Liver (tissue), 9 donors: ENCODE data around the gene HRH4. TPM values are rescaled to one million over a fixed set of nuclear protein-coding genes. Genes with fewer than 3 reads are reported as not detected.
A peak's percentile ranks its signal among the peaks of the same experiment; 100 is the strongest.

ENCODE experiments used
- DNase-seq: peaks from one replicate; pipeline ENCODE4 v3.0.0-alpha.2; 2017; ENCODE audit warnings: low spot score
- H3K27ac ChIP-seq, 2 donors: one replicate each; pipeline ENCODE4 v1.7.0; 2013; ENCODE audit warnings: inconsistent platforms in 2 of 2, low read length in 2 of 2, control low read depth in 1 of 2, low read depth in 1 of 2, mild to moderate bottlenecking in 1 of 2
- H3K27me3 ChIP-seq, 4 donors: one replicate each; pipeline versions ENCODE4 v1.6.1 to v1.7.0; 2013; ENCODE audit warnings: low read length in 3 of 4, inconsistent platforms in 1 of 4, mild to moderate bottlenecking in 1 of 4, moderate library complexity in 1 of 4; ENCODE audit not compliant: control insufficient read depth in 4 of 4, insufficient read depth in 4 of 4
- H3K36me3 ChIP-seq, 4 donors: one replicate each; pipeline versions ENCODE4 v1.6.1 to v1.7.0; 2013; ENCODE audit warnings: low read length in 3 of 4, mild to moderate bottlenecking in 3 of 4, low read depth in 1 of 4, moderate library complexity in 1 of 4; ENCODE audit not compliant: control insufficient read depth in 4 of 4, insufficient read depth in 3 of 4
- H3K4me1 ChIP-seq, 4 donors: one replicate each; pipeline versions ENCODE4 v1.6.1 to v1.7.0; 2013; ENCODE audit warnings: low read length in 3 of 4, mild to moderate bottlenecking in 3 of 4, moderate library complexity in 1 of 4; ENCODE audit not compliant: control insufficient read depth in 4 of 4, insufficient read depth in 4 of 4
- H3K4me3 ChIP-seq, 3 donors: one replicate each; pipeline versions ENCODE4 v1.6.1 to v1.7.0; 2013; ENCODE audit warnings: low read length in 3 of 3, control low read depth in 1 of 3, low read depth in 1 of 3, mild to moderate bottlenecking in 1 of 3
- H3K9ac ChIP-seq, 2 donors: one replicate each; pipeline ENCODE4 v1.7.0; 2013; ENCODE audit warnings: low read length in 2 of 2, mild to moderate bottlenecking in 2 of 2, moderate library complexity in 2 of 2, control low read depth in 1 of 2, low read depth in 1 of 2
- H3K9me3 ChIP-seq, 4 donors: one replicate each; pipeline versions ENCODE4 v1.6.1 to v1.7.0; 2013; ENCODE audit warnings: low read length in 3 of 4; ENCODE audit not compliant: control insufficient read depth in 4 of 4
- CTCF ChIP-seq: fragments of 150-350 bp; IDR thresholded peaks from 2 replicates; pipeline ENCODE4 v1.5.1; 2017; ENCODE audit warnings: improper control_type of control experiment, low read depth, low read length; ENCODE audit not compliant: missing input control
- EGR1 ChIP-seq, 2 donors: IDR thresholded peaks; 2 replicates each; pipeline ENCODE4 v1.6.1; 2016 to 2018; ENCODE audit warnings: antibody characterized with exemption in 2 of 2, low read depth in 2 of 2
- GABPA ChIP-seq, 2 donors: IDR thresholded peaks in 1 of 2; conservative IDR thresholded peaks in 1 of 2; 2 replicates each; pipeline ENCODE4 v1.6.1; 2016; ENCODE audit warnings: antibody characterized with exemption in 2 of 2, mild to moderate bottlenecking in 1 of 2, moderate library complexity in 1 of 2
- HNF4G ChIP-seq: IDR thresholded peaks from 2 replicates; pipeline ENCODE4 v1.6.1; 2016; ENCODE audit warnings: antibody characterized with exemption
- JUND ChIP-seq, 2 donors: IDR thresholded peaks; 2 replicates each; pipeline ENCODE4 v1.6.1; 2016; ENCODE audit warnings: antibody characterized with exemption in 2 of 2
- NR2F2 ChIP-seq: IDR thresholded peaks from 2 replicates; pipeline ENCODE4 v1.6.1; 2016; ENCODE audit warnings: antibody characterized with exemption
- REST ChIP-seq: IDR thresholded peaks from 2 replicates; pipeline ENCODE4 v1.6.1; 2016; ENCODE audit warnings: antibody characterized with exemption, mild to moderate bottlenecking
- RXRA ChIP-seq, 2 donors: IDR thresholded peaks; 2 replicates each; pipeline ENCODE4 v1.6.1; 2017 to 2018; ENCODE audit warnings: antibody characterized with exemption in 2 of 2, mild to moderate bottlenecking in 1 of 2
- TAF1 ChIP-seq: conservative IDR thresholded peaks from 2 replicates; pipeline ENCODE4 v1.6.1; 2016; ENCODE audit warnings: antibody characterized with exemption, mild to moderate bottlenecking
- YY1 ChIP-seq: IDR thresholded peaks from 2 replicates; pipeline ENCODE4 v1.6.1; 2016; ENCODE audit warnings: antibody characterized with exemption, mild to moderate bottlenecking
- WGBS: extraction: QIAGEN DNeasy Blood & Tissue Kit; methylation state at CpG from one replicate; pipeline ENCODE4 v1.1.7; 2013; 5-methylcytosine and 5-hydroxymethylcytosine counted together
- polyA plus RNA-seq, 2 donors: library from polyadenylated mRNA; stranded (reverse) in 1 of 2; unstranded in 1 of 2; fragments of 200-250 nt in 1 of 2; fragments of >200 nt in 1 of 2; fragmentation: Nextera tagmentation in 1 of 2; extraction: Ambion mirVana in 1 of 2; gene quantifications; one replicate each; pipeline versions ENCODE4 v1.2.1 to v1.2.3, GENCODE V29; 2013 to 2015
- total RNA-seq, 2 donors: library from RNA; depleted of rRNA; stranded (reverse); fragments of >200 nt; gene quantifications; one replicate each; pipeline ENCODE4 v1.2.3, GENCODE V29; 2014
- donor health status: healthy.
- donor health status: healthy.
- donor health status: healthy.
- donor health status: healthy.
- donor health status: healthy.

The HRH4 gene
- total and polyA plus RNA-seq, 4 donors = 0.02 to 0.19 (median 0.17) TPM; not detected in 1

- no peak for DNase-seq
- Histone ChIP-seq H3K4me1 (peaks cover 3 to 9% (median 4%) of the 10 kb centered on the region in 4 donors), H3K27ac (no peak overlapping the region), H3K4me3 (peak overlapping the region; percentile 63 to 88 (median 75)), H3K27me3 (peaks cover 0 to 3% (median 2%) of the 10 kb centered on the region in 4 donors), H3K36me3 (peaks cover 0 to 4% (median 0%) of the 10 kb centered on the region in 4 donors), H3K9ac (no peak overlapping the region), H3K9me3 (peaks cover 0 to 11% (median 2%) of the 10 kb centered on the region in 4 donors)
- TF ChIP-seq REST = no peak
- TF ChIP-seq RXRA (IDR thresholded peaks at IDR 0.05) = no peak
- no peak for TF ChIP-seq YY1
- no peak for TF ChIP-seq CTCF
- no peak for TF ChIP-seq GABPA (IDR thresholded peaks at IDR 0.05 in 1 of 2, conservative IDR thresholded peaks at IDR 0.05 in 1 of 2)
- WGBS = 36% methylated on average over 11 of the region's 11 CpGs
These were observed 34.4 kb upstream of the HRH4 start for GRCh38 chr18:24426073-24426397.

GRCh38 chr18:24426398-24427294, 33.8 kb upstream of the HRH4 start, which contains the start of gene IMPACT:
TSS of gene IMPACT (plus strand) at chr18:24426670. CDS start at chr18:24426757, 87 bp downstream.
- Histone ChIP-seq H3K4me1 (peaks cover 3 to 9% (median 4%) of the 10 kb centered on the region in 4 donors), H3K27me3 (peaks cover 0 to 3% (median 2%) of the 10 kb centered on the region in 4 donors), H3K36me3 (peaks cover 0 to 6% (median 0%) of the 10 kb centered on the region in 4 donors), H3K9me3 (peaks cover 0 to 11% (median 2%) of the 10 kb centered on the region in 4 donors), H3K4me3 (peak within 1 kb of the TSS; percentile 75 to 88 (median 82)), H3K9ac (peak within 1 kb of the TSS; percentile 57 to 64), H3K27ac (peak within 1 kb of the TSS; percentile 71 to 80)
- WGBS = 2% methylated on average over 82 of the region's 82 CpGs
- peak; percentile 67 for TF ChIP-seq YY1
- TF ChIP-seq HNF4G = no peak
- peak; percentile 85 to 94 for TF ChIP-seq GABPA (IDR thresholded peaks at IDR 0.05 in 1 of 2, conservative IDR thresholded peaks at IDR 0.05 in 1 of 2)
- peak in 1 of 2 donors; percentile 70 for TF ChIP-seq EGR1 (IDR thresholded peaks at IDR 0.05; ENCODE audit: low read depth in 2 of 2)
- DNase-seq = peak; percentile 86

- Histone ChIP-seq H3K9ac (no peak overlapping the region), H3K36me3 (peaks cover 0 to 6% (median 0%) of the 10 kb centered on the region in 4 donors), H3K4me3 (peak overlapping the region; percentile 75 to 88 (median 82)), H3K27me3 (peaks cover 0 to 3% (median 2%) of the 10 kb centered on the region in 4 donors), H3K4me1 (peaks cover 3 to 9% (median 4%) of the 10 kb centered on the region in 4 donors), H3K9me3 (peaks cover 0 to 11% (median 2%) of the 10 kb centered on the region in 4 donors), H3K27ac (no peak overlapping the region)
- no peak for DNase-seq
- no peak for TF ChIP-seq GABPA (IDR thresholded peaks at IDR 0.05 in 1 of 2, conservative IDR thresholded peaks at IDR 0.05 in 1 of 2)
- no peak for TF ChIP-seq YY1
- no peak for TF ChIP-seq JUND (IDR thresholded peaks at IDR 0.05)
- no peak for TF ChIP-seq REST
- no peak for TF ChIP-seq TAF1
- no peak for TF ChIP-seq NR2F2
- 62% methylated on average over 3 of the region's 3 CpGs for WGBS
These were observed 33.0 kb upstream of the HRH4 start for GRCh38 chr18:24427484-24427883.
